Caco-2 (cell line): ENCODE data around the gene APBB1IP. TPM values are rescaled to one million over a fixed set of nuclear protein-coding genes. Genes with fewer than 3 reads are reported as not detected.
"Not testable (repeated sequence)": the region's sequence is repeated elsewhere in the genome, so short reads cannot be mapped to it uniquely, and the experiment has no call there.

ENCODE experiments used
- BruUV-seq: library from RNA; stranded (reverse); fragments of 400-500 nt; replicated peaks from 2 replicates; lab custom pipeline; 2021; lab: Mats Ljungman, UMichigan
- CTCF ChIA-PET: fragments of 300-600 bp; sonication (Branson Sonifier 250); formaldehyde crosslinking; loops from one replicate; lab custom pipeline; 2022; ENCODE audit warnings: antibody characterized with exemption; lab: Charles Lee
- POLR2A ChIA-PET: fragments of 300-600 bp; sonication (Branson Sonifier 250); formaldehyde crosslinking; loops from one replicate; lab custom pipeline; 2022; ENCODE audit warnings: antibody characterized with exemption; lab: Charles Lee
- DNase-seq, 2 experiments: peaks; one replicate each; pipeline versions ENCODE4 v3.0.0 to v3.0.0-alpha.2; 2020 to 2022
- H3K27me3 ChIP-seq: replicated peaks from 2 replicates; pipeline ENCODE4 v1.6.0; 2011; ENCODE audit warnings: low read length; ENCODE audit not compliant: control insufficient read depth, insufficient read depth
- H3K36me3 ChIP-seq: 2 replicates; pipeline ENCODE4 v1.5.1; 2011; ENCODE audit warnings: low read length; ENCODE audit not compliant: control insufficient read depth, insufficient read depth
- H3K4me1 ChIP-seq: fragments of 250-450 bp; sonication (Bioruptor Pico); 2 replicates; pipeline ENCODE4 v1.5.1; 2020; ENCODE audit warnings: mild to moderate bottlenecking
- H3K4me3 ChIP-seq: 2 replicates; pipeline ENCODE4 v1.5.1; 2011; ENCODE audit warnings: low read depth, mild to moderate bottlenecking, control low read depth, low read length
- H3K9me3 ChIP-seq: fragments of 250-450 bp; sonication (Bioruptor Pico); 2 replicates; pipeline ENCODE4 v1.5.1; 2020; ENCODE audit warnings: mild to moderate bottlenecking, moderate library complexity
- H3K27ac Mint-ChIP-seq: one replicate; pipeline ENCODE4 v1.8.0; 2022; ENCODE audit warnings: mixed read lengths; ENCODE audit not compliant: unreplicated experiment
- H3K27me3 Mint-ChIP-seq: one replicate; pipeline ENCODE4 v1.8.0; 2022; ENCODE audit warnings: mixed read lengths; ENCODE audit not compliant: insufficient read depth, unreplicated experiment
- H3K36me3 Mint-ChIP-seq: one replicate; pipeline ENCODE4 v1.8.0; 2022; ENCODE audit warnings: mild to moderate bottlenecking, mixed read lengths; ENCODE audit not compliant: insufficient read depth, unreplicated experiment
- H3K4me1 Mint-ChIP-seq: one replicate; pipeline ENCODE4 v1.8.0; 2022; ENCODE audit warnings: low read depth, mixed read lengths; ENCODE audit not compliant: unreplicated experiment
- H3K4me3 Mint-ChIP-seq: one replicate; pipeline ENCODE4 v1.8.0; 2022; ENCODE audit warnings: mild to moderate bottlenecking, moderate library complexity, mixed read lengths; ENCODE audit not compliant: unreplicated experiment
- H3K9me3 Mint-ChIP-seq: one replicate; pipeline ENCODE4 v1.8.0; 2022; ENCODE audit warnings: mixed read lengths; ENCODE audit not compliant: unreplicated experiment
- CTCF ChIP-seq, 2 experiments: fragments of 200-600 bp in 1 of 2; IDR thresholded peaks; 1 replicate in 1 of 2; 2 replicates in 1 of 2; pipeline versions ENCODE4 v1.5.1 to v1.8.0; 2011 to 2022; ENCODE audit warnings: antibody characterized with exemption in 1 of 2, control low read depth in 1 of 2, inconsistent platforms in 1 of 2, low read depth in 1 of 2, low read length in 1 of 2, mild to moderate bottlenecking in 1 of 2, moderate library complexity in 1 of 2; ENCODE audit not compliant: insufficient read depth in 1 of 2, severe bottlenecking in 1 of 2, unreplicated experiment in 1 of 2
- intact Hi-C: fragments of 100-400 bp; cut with micrococcal nuclease; formaldehyde crosslinking; loops from one replicate; pipeline ENCODE4 v1.10.0; 2022; ENCODE audit not compliant: unreplicated experiment
- total RNA-seq: library from RNA; stranded (reverse); gene quantifications from 2 replicates; pipeline ENCODE4 v1.2.3, GENCODE V29; 2022

The APBB1IP gene
- total RNA-seq, 1 experiment from 2014 or later = 0.14 TPM

GRCh38 chr10:26579256-26580063 lies 141.3 kb downstream of the APBB1IP start:
- Histone ChIP-seq H3K4me1 (no peaks in the 10 kb centered on the region), H3K4me3 (no peak overlapping the region), H3K36me3 (no peaks in the 10 kb centered on the region), H3K9me3 (peaks cover 10% of the 10 kb centered on the region; the same call in 1 of the 2 replicates), H3K27me3 (peaks cover 4% of the 10 kb centered on the region)
- Mint-ChIP-seq H3K27ac (no peak overlapping the region), H3K4me3 (no peak overlapping the region), H3K4me1 (no peaks in the 10 kb centered on the region), H3K36me3 (no peaks in the 10 kb centered on the region), H3K9me3 (peaks cover 16% of the 10 kb centered on the region), H3K27me3 (peaks cover 8% of the 10 kb centered on the region)
- no peak for TF ChIP-seq CTCF (IDR thresholded peaks at IDR 0.05; ENCODE audit: insufficient read depth in 1 of 2, low read depth in 1 of 2, low read length in 1 of 2, severe bottlenecking in 1 of 2, unreplicated experiment in 1 of 2)
- no peak for DNase-seq
- CTCF ChIA-PET = interaction anchor here (0.6 kb wide), 1 partner anchor 366 kb away, joined by 3 read pairs; no protein-coding TSS in a partner anchor
- no TSS peak for BruUV-seq
- intact Hi-C loops = no loop called here
- POLR2A ChIA-PET = no interaction called here

GRCh38 chr10:26586211-26586610 lies 148.1 kb downstream of the APBB1IP start:
- Mint-ChIP-seq H3K27me3 (peaks cover 17% of the 10 kb centered on the region), H3K9me3 (no peaks in the 10 kb centered on the region), H3K27ac (no peak overlapping the region), H3K36me3 (no peaks in the 10 kb centered on the region), H3K4me1 (no peaks in the 10 kb centered on the region), H3K4me3 (no peak overlapping the region)
- Histone ChIP-seq H3K4me1 (no peaks in the 10 kb centered on the region), H3K9me3 (no peaks in the 10 kb centered on the region), H3K27me3 (peaks cover 4% of the 10 kb centered on the region), H3K4me3 (no peak overlapping the region), H3K36me3 (no peaks in the 10 kb centered on the region)
- TF ChIP-seq CTCF (IDR thresholded peaks at IDR 0.05; ENCODE audit: insufficient read depth in 1 of 2, low read depth in 1 of 2, low read length in 1 of 2, severe bottlenecking in 1 of 2, unreplicated experiment in 1 of 2) = no peak
- CTCF ChIA-PET = no interaction called here
- intact Hi-C loops = no loop called here
- DNase-seq = no peak
- no TSS peak for BruUV-seq
- POLR2A ChIA-PET = interaction anchor here (0.6 kb wide), 1 partner anchor 102 kb away, joined by 3 read pairs; no protein-coding TSS in a partner anchor

- Mint-ChIP-seq H3K36me3 (no peaks in the 10 kb centered on the region), H3K4me3 (no peak overlapping the region), H3K27ac (no peak overlapping the region), H3K4me1 (no peaks in the 10 kb centered on the region), H3K9me3 (no peaks in the 10 kb centered on the region), H3K27me3 (peaks cover 21% of the 10 kb centered on the region)
- no TSS peak for BruUV-seq
- Histone ChIP-seq H3K27me3 (peaks cover 1% of the 10 kb centered on the region; the same call in 1 of the 2 replicates), H3K4me3 (no peak overlapping the region), H3K36me3 (no peaks in the 10 kb centered on the region), H3K4me1 (no peaks in the 10 kb centered on the region), H3K9me3 (no peaks in the 10 kb centered on the region)
- no peak for DNase-seq
- ChIA-PET POLR2A (no interaction called here), CTCF (no interaction called here)
- TF ChIP-seq CTCF (IDR thresholded peaks at IDR 0.05; ENCODE audit: insufficient read depth in 1 of 2, low read depth in 1 of 2, low read length in 1 of 2, severe bottlenecking in 1 of 2, unreplicated experiment in 1 of 2) = no peak
- intact Hi-C loops = no loop called here
These were observed 150.5 kb downstream of the APBB1IP start for GRCh38 chr10:26588611-26589010.

GRCh38 chr10:26589813-26590212 lies 151.7 kb downstream of the APBB1IP start:
- DNase-seq, H3K9me3 Mint-ChIP-seq, H3K9me3 ChIP-seq, CTCF ChIA-PET, H3K36me3 ChIP-seq, H3K4me1 Mint-ChIP-seq, H3K27me3 ChIP-seq, BruUV-seq, H3K4me3 ChIP-seq, H3K36me3 Mint-ChIP-seq, H3K4me3 Mint-ChIP-seq, POLR2A ChIA-PET, H3K4me1 ChIP-seq, H3K27ac Mint-ChIP-seq: not testable (repeated sequence)
- peaks cover 18% of the 10 kb centered on the region for H3K27me3 Mint-ChIP-seq
- intact Hi-C loops = loop anchor here (5.0 kb wide), 1 partner anchor 42 kb away; no protein-coding TSS in a partner anchor
